Measurements from ENCODE around the gene VAMP2.
A peak's percentile ranks its signal among the peaks of the same experiment; 100 is the strongest.

VAMP2 gene

DNA sequence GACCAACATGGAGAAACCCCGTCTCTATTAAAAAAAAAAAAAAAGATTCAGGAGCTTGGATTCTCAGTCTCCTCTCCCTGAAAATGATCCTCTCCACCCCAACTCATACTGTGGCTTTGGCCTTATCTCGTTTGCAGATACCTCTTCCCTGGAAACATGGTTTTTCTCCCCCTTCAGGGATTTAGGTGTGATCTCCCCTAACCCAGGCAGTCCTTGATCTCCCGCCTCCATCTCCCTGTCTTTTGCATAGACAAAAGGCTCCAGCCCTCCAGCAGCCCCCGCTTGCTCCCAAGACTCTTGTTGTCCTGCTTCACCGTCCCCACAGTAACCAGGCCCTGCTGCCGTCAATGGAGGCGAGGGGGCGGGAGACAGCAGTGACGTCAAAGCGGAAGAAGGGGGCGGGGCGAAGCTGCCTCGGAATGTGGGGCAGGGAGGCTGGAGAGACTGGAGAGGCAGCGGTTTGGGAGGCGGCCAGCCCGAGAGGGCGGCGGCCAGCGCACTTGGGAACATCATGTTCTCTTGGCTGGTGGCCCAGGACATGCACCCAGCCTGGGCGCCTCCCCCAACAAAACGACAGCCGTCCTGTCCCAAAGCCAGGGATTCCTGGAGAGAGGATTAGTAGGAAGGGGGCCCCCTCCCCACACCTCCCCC, 8.7 kb downstream of the VAMP2 start:
- DNase-seq = no peak

DNA sequence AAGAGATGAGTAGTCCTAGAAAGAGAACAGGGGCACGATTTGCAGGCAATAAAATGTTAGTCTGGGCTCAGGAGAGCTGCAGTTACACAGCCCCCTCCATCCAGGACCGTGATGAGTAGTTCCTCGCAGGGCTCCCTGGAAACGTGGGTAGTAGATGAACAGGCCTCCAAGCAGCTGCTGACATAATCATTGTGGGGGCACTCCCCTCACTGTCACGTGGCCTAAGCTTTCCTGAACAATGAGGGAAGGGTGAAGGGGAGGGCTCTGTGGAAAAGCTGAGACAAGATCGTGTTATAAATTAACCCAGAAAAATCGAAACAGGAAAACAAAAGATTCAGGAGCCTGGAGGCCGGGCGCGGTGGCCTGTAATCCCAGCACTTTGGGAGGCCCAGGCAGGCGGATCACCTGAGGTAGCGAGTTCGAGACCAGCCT, 9.2 kb downstream of the VAMP2 start:
- DNase-seq = no peak

DNA sequence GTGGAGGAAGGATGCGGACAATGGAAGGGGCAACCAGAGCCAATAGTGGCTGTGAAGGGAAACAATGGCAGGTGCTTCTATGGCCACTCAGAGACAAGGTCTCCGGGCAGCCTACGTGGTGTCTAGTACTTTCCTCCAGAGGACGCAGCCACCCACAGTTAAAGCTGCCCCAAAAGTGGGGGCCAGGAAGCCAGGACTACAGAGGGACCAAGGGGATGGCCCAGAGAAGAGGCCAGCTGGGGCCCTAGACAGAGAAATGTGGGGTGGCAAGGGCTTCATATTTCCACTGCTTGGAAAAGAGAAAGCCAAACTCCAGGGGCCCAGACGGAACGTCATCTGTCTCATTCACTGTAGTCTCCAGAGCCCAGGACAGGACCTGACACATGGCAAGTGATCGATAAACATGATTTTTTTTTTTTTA, 9.7 kb downstream of the VAMP2 start:
- no peak for DNase-seq

DNA sequence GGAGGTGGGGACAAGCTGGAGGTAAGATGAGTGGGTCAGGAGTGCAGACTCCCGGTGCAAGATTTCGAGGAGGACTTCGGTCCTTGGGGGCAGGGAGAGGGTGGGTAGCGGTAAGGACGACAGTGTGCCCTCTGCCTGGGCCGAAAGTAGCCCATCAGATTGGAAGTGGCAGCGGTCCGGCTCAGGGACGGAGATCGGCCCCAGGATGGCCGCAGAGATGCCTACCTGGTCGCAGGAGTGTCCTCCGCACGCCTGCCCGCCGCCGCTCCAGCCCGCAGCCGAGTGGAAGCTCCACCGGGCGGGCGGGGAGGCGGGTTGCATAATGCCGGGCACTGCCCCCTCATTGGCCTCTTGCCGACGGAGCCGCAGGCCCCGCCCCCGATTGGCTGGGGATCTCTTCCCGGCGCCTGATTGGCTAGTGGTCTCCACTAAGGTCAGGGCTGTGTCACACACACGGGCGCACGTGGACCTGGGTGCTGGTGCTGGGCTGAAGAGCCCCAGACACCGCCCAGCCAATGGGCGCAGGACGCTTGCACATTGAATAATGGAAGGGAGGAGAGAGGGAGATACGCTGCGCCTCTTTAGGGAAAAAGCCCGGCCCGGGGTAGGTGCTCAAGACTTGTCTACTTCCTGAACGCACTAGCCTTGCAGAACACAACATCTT, 10.5 kb downstream of the VAMP2 start, which contains the start of gene PER1:
Gene PER1, minus strand, starts transcription at position 293 of the 664 bp plus-strand sequence. CDS start 1,698 bp downstream, outside the sequence.
- peak; percentile 81 for DNase-seq

DNA sequence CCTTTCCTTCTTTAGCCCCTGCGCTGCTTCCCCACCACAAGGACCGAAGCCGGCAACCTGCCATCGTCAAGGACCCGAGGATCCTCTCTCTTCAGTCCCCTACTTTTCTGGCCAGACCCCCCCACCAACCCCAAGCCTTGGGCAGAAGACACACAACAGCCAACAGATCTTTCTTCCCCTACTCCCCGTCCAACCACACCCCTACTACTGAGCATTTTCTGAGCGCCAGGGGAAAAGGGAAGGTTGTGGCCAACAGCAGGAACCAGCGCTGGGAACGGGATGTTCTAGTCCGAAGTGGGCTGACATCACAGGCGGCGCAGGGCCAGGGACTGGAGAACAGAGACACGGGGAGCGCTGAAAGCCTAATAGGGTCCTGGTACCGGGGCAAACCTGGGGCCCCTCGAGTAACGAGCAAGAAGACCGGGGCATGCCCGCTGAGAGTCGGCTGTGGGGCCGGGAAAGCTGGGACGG, 11.1 kb downstream of the VAMP2 start:
- DNase-seq = peak; percentile 5

DNA sequence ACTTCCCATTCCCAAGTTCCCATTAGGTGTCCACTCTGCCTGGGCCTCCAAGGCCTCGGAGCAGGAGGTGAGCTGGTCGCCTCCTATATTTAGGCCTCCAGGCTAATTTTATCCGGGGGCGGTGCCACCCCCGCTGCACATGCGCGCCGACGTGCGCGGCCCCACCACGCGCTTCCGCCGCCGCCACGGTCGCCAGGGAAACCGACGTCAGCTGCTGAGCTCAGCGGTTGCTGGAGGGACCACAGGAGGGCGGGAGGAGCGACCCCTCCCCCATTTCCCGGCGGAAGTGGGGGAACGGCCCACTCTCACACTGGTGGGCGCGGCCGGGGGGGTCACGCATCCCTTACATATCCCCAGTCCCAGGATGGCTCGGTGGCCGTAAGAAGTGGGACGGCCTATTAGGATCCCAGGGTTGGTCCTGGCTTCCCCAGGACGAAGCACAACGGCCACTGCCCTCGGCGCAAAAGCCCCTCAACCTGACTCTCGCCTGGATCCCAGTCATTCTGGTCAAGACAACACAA, 11.6 kb downstream of the VAMP2 start:
- peak; percentile 76 for DNase-seq

DNA sequence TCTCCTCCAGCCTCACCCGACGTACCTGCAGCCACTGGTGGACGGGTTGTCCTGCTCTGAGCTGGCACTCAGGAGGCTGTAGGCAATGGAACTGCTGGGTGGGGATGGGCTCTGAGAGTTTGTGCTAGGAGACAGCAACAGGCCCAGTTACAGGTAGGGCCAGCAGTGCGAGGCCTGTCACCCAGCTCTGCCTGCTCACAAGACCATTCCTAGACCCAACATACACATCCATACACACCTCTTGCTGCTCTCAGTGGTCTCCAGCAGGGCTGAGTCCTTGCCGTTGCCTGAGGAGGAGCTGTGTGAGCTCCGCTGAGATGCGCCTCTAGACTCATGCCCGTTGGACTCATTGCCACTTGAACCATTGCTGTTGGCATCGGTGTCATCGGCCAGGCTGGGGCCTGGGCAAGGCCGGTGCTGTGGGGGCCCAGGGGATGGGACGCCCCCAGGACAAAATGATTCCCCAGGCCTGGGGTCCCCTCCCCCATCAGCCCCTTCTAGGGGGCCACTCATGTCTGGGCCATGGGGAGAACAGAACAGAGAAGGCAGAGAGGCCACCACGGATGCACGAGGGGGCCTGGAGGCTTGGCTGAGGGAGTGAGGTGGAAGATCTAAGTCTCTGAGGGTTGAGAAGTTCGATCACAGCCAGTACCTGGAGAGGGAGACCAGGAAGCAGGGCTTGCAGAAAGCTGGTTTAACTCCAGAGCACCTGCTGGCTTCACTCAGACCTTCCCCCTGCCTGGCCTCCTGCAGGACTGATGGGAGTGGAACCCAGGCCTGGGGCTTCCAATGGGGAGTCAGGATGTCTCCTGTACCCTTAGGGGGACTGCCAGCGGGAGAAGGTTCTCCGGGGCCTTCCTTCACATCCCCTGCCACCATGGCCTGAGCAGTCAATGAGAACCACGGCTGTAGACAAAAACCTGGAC, 12.3 kb downstream of the VAMP2 start:
- DNase-seq = no peak

DNA sequence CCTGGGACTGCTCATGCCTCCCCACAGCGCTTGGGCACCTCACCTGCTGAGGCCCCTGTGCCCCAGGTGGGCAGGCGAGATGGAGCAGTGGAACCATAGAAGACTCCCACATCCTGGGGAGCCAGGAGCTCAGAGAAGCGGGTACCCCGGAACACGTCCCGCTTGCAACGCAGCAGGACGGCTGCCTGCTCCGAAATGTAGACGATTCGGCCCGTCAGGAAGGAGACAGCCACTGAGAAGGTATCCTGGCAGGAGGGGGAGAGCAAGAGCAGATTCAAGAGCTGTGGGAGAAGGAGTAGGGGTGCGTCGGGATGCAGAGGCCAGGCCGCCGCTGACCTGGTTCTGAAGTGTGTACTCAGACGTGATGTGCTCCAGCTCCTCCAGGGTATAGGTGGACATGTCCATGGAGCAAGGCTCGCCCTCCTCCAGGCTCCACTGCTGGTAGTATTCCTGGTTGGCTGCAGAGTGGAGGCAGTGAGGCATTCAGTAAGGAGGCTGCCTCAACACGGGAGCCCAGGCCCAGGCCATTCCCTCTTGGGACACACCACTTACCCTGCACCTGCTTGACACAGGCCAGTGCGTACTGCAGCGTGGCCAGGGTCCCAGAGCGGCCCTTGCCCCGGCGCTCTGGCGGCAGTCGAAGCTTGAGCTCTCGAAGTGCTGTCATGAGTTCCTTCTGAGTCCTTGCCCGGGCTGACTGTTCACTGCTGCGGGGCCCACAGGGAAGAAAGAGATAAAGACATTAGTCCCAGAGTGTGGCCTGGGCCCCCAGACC, 13.1 kb downstream of the VAMP2 start:
- no peak for DNase-seq

DNA sequence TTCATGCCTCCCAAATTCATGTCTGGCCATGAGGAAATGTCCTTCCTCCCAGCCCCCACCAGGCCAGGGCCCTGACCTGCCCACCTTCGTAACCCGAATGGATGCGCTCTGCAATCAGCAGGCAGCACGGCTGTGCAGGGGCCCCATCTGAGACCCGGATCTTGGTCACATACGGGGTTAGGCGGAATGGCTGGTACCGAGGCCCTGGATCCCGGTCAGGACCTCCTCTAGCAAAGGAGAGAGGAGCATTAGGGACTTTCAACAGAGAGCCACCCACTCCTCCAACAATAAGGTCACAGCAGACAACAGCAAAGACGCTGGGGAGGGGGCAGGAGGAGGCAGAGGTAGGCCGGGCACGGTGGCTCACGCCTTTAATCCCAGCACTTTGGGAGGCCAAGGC, 14.2 kb downstream of the VAMP2 start:
- no peak for DNase-seq

DNA sequence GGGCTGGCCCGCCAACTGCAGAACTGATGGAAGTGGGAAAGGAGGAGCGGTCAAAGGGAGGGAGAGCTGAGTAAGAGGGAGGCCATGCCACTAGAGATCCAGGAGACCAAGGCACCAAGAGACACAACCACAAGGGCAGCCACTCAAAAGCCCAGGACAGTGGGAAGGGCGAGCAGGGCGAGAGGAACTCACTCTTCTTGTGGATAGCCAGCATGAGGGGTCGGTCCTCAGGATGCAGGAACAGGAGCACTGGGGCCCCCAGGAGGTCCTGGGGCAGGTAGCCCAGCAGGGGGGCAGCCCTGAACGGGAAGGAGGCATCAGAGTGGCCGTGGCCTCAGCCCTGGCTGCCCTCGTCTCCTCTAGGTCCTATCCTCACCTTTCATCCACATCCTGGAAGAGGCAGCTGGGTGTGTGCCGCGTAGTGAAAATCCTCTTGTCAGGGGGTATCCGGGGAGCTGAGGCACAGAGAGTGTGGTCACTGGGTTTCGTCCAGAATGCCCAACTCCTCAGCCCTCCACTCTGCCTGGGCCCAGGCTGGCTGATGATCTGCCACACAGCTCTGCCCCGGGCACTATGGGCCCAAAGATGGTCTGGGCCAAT, 14.8 kb downstream of the VAMP2 start:
- no peak for DNase-seq

DNA sequence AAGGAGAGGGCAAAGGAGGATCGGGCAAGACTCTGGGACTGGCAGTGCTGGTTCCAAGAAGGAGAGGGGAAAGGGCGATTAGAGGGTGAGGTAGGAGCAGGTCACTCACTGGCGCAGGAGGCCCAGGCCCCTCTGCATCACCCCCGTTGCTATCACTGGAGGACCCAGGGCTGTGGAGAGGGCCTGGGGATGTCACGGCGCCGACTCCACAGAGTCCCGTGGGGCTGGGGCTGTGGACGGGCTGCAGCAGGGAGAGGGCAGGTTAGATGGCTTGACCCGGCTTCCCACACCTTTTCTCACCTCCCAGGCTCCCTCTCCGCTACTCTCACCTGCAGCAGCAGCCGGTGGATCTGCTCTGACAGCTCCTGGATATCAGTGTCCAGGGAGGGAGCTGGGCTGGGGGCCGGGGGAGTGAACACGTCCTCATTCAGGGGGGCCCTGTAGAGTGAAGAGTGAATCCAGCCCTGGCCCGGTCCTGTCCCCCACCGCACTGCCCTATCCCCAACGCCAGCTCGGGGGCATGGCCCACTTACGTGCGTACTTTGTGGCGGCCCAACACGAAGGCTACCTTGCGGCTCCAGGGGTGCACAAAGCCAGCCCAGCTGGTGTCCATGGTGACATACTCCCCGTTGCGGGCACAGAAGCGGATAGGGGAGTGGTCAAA, 15.5 kb downstream of the VAMP2 start:
- no peak for DNase-seq

DNA sequence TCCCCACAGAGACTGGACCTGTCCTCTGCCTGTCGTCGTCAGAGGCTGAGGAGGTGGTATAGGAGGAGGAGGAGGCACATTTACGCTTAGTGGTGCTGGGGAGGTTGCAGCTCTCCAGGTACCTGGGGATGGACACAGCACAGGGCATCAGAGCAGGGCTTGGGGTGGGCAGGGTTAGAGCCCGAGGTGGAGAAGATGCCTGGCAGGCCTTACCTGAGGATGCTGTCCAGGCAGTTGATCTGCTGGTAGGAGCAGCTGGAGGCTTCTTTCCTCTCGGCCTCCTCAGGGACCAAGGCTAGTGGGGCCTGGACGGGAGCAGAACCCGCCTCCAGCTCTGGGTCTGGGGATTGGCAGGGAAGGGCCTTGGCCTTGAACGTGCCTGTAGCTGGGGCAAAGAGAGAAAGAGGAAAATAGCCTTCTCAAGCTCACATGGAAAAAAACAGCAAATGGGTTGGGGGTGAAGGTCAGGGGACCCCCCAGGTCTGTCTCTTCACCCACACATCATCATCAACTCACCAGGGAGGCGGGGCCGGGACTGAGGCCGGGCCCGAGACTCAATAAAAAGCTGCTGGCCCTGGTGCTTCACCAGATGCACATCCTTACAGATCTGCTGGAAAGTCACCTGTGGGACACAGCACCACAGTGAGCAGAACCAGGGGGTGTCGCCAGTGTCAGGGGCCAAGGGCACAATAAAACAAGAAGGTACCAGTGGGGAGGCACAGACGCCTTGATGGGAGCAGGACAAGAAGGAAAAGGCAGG, 16.2 kb downstream of the VAMP2 start:
- no peak for DNase-seq

DNA sequence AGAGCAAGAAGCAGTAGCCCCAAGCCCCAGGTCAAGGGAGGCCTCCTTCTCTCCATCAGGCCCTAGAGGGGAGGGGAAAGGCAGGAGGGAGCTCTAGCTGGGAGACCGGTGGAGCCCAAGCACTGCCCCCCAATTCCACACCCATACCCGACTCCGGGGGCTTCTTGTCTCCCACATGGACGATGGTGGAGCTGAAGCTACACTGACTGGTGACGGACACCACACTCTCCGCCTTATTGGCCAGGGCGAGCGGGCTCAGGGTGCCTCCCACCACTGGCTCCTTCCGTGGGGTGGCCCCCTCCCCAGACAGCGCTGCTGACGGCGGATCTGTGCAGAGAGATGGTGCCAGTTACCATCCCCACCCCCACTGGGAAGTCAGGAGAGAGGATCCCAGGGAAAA, 16.9 kb downstream of the VAMP2 start:
- no peak for DNase-seq

DNA sequence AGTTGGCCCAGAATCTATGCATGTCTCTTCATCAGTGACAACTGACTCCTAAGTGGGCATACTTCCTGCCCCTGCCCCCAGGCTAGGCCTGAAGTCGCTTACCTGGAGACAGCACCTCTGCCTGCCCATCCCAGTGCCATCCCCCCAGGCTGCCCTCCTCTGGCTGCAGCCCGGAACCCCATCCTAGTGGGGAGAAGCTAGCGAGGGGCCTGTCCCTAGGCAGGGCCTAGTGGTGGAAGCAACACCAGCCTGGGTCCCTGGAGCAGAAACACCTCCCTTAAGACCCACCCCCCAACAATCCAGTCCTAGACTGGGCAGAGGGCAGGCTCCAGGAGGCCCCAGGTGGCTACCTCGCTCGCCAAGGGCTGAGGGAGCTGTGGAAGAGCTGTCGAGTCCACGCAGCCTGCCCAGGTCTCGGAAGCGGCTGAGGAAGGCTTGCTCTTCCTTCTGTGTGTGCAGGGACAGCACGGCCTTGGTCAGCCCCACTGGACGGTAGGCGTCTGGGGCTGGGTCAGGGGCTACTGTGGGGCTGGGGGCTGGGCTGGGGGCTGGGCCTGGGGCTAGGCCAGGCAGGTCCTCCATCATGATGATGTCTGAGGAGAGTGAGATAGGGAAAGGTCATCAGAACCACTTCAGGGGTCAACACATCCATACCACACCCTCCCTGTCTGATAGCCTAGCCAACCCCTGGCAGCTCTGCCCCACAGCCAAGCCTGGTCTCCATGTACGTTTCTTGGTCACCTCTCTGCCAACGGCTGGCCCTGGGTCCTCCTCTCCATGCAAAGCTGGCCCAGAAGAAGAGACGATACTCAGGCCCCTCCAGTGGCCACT, 18.1 kb downstream of the VAMP2 start:
- no peak for DNase-seq

DNA sequence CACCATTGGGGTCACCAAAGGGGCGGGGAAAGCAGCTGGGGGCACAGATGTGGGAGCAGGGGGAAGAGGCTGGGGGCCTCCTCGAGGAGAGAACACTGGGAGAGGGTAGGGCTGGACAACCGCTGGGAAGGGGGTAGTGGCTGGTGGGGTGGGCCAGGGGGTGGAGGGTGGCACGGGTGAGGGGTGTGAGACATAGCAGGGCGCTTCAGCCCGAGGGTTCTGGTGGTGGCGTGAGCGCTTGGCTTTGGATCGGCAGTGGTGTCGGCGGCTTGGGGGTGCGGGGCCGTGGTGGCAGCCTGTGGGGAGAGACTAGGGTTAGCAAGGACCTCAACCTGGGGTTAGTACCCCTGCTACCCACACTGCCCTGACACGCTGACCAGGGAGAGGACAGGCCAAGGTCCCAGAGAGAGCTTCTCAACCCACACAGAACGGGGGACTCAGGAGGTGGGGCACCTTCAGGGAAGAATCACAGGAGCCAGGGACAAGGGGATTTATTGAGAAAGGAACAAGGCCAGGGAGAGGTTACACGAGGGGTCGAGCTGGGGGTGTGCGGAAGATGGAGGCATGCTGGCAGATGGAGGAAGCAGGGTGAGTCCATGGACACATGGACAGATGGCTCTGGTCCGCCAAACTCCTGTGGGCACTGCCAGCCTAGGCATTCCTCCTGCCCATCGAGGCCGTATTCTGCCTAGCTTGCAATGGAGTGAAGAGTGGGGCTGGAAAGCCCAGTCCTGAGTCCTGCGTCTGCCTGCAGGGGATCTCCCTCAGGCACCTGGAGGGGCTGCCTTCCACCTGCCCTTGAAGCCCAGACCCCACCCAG, 19.0 kb downstream of the VAMP2 start:
- no peak for DNase-seq

DNA sequence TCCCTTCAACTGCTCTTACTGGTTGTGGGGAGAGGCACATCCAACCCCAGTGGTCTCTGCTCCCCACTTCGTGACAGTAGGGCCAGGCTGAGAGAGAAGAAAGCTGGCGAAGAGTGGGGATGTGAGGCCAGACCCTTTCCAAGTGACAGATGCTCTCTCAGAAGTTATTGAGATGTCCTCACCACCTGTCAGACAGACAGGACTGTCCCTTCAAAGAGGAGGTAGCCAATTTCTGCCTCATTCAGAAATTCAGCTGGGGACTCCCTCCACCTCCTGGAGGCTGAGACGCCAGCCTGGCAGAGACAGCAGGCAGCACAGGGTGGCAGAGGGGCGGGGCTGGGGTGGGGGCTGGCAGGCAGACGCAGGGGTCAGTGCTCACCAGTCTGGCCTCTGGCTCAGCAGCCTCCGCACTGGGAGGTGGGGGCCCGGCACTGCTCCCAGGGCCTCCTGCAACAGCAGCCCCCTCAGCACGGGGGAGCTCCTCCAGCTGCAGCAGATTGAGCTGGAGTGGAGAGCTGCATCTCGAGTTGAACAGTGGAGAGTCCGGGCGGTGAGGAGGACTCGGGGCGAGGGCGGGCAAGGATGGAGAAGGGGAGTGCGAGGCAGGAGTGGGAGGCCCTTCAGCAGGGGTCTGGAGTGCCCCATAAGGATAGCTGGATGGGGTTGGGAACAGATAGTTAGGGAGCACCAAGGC, 19.7 kb downstream of the VAMP2 start:
- no peak for DNase-seq

DNA sequence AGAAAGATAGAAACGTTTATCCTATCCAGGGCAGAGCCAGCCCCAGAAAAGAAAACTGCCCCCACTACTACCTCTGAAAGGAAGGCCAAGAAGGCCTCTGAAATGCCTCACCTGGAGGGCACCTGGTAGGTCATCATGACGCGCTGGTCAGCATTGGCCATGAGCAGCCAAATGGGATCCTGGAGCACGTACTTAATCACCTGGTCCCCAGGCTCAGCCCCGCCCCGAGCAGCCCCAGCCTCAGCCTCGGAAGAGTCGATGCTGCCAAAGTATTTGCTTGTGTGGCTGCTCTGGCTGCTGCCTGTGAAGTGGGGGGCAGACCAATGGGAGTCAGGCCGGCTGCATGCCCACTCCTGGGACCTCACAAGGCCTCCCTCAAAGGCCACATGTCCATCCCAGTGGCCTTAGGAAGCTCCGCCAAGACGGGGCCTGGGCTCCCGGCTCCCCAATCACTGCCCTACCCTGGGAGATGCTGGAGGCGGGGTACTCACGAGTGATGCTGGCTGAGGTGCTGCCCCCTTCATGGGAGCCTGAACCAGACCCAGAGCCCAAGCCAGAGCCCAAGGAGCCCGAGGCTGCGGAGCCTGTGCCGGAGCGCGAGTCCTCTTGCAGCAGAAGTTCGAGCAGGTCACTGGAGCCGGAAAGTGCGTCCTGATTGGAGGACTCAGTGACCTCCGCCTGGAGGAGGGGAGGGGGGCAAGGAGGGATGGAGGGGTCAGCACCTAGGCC, 20.4 kb downstream of the VAMP2 start:
- DNase-seq = no peak
